Measurements from ENCODE around the gene ATP6V0A1.
"Not testable (repeated sequence)": the region's sequence is repeated elsewhere in the genome, so short reads cannot be mapped to it uniquely, and the experiment has no call there.

Gene ATP6V0A1
- total RNA-seq: 7.5 to 20.8 (median 16.4) reads per million in 3 experiments

DNA sequence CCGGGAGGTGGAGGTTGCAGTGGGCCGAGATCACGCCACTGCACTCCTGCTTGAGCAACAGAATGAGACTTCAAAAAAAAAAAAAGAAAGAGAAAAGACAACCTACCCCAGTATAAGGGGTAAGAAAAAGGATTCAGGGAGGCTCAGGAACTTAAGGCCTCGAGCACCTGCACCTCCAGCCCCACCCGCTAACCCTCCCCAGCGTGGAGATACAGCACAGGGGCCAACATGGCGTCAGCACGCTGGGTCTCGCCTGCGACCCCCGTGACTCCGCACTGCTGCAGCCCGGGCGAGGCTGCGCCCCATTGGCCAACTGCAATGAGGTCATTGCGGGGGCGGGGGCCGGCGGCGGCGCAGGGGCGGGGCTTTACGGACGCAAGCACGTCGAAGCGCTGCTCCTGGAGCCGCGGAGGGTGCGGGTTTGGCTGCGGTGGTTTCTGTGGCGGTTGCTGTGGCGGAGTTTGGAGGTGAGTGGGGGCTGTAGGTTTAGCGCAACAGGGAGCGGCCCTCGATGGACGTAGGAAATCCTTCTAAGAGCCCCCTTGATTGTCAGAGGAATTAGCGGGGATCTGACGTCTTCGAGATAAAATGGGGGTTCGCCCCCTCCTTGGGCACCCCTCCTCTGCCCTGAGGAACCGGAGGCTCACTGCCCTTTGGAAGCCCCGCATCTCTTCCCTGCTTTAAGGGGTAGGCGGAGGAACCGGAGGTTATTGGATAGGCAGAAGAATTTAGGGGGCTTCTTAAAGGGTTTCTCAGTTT lies at the start of gene ATP6V0A1:
Gene ATP6V0A1, plus strand, starts transcription at position 382 of the 759 bp plus-strand sequence. CDS start 2,017 bp downstream, outside the sequence.
- peak; percentile 78 for DNase-seq

- DNase-seq: no peak
Observed at GRCh38 chr17:42409523-42410318, 49.0 kb upstream of the ATP6V0A1 start.

- no peak for DNase-seq
Observed at GRCh38 chr17:42410319-42410685, 48.4 kb upstream of the ATP6V0A1 start.

- no peak for DNase-seq
Observed at GRCh38 chr17:42411361-42411760, 47.3 kb upstream of the ATP6V0A1 start.

DNA sequence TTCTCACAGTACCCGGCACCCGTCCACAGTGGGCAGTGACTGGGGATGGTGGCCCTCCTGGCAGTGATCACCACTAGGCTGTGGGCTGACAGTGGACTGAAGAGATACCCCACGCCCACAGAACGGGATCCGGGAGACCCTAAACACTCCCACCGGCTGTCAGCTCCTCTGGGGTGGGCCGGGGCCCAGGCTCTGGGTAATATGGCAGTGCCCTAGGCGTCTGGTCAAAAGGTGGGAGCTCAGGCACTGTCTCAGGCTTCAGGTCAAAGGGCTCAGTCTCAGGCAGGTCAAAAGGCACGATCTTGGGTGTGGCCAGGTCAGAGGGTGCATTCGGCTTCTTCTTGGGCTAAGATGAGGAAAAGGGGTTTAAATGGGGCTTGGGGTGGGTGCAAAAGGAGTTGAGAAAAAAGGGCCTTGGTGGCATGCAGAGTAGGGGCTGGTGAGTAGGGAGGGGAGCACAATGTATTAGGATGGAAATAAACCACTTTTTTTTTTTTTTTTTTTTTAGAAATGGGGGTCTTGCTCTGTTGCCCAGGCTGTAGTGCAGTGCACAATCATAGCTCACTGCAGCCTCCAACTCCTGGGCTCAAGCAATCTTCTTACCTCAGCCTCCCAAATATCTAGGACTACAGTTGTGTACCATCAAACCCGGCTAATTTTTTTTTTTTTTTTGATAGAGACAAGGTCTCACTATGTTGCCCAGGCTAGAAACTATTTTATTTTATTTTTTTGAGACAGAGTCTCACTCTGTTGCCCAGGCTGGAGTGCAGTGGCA lies 46.6 kb upstream of the ATP6V0A1 start:
- no peak for DNase-seq

- DNase-seq: no peak
Observed at GRCh38 chr17:42413464-42414040, 45.1 kb upstream of the ATP6V0A1 start.

- DNase-seq: peak; percentile 40
Observed at GRCh38 chr17:42414704-42415409, 43.8 kb upstream of the ATP6V0A1 start.

- DNase-seq: not testable (repeated sequence)
Observed at GRCh38 chr17:42417981-42418380, 40.7 kb upstream of the ATP6V0A1 start.

GRCh38 chr17:42421136-42421506 lies 37.6 kb upstream of the ATP6V0A1 start:
- no peak for DNase-seq

- DNase-seq: no peak
Observed at GRCh38 chr17:42421507-42422338, 37.0 kb upstream of the ATP6V0A1 start.

- DNase-seq: no peak
Observed at GRCh38 chr17:42422412-42422957, 36.2 kb upstream of the ATP6V0A1 start.

- no peak for DNase-seq
Observed at GRCh38 chr17:42422958-42423712, 35.5 kb upstream of the ATP6V0A1 start, which contains the start of gene CAVIN1. Gene CAVIN1, minus strand, starts transcription at chr17:42423256. Its CDS starts 159 bp downstream, at chr17:42423097.

DNA sequence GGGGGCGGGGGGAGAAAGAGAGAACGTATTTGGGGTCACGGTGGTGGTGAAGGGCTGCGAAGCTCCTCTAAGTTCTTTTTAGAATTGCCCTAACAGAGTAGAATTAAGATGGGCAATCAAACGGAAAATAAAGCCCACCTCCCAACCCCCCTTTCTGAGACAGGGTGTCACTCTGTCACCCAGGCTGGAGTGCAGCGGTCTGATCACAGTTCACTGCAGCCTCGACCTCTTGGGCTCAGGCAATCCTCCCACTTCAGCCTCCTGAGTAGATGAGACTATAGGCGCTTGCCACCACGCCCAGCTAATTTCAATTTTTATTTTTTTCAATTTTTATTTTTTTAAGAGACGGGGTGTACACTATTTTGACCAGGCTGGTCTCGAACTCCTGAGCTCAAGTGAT lies 34.9 kb upstream of the ATP6V0A1 start:
- DNase-seq: no peak

DNA sequence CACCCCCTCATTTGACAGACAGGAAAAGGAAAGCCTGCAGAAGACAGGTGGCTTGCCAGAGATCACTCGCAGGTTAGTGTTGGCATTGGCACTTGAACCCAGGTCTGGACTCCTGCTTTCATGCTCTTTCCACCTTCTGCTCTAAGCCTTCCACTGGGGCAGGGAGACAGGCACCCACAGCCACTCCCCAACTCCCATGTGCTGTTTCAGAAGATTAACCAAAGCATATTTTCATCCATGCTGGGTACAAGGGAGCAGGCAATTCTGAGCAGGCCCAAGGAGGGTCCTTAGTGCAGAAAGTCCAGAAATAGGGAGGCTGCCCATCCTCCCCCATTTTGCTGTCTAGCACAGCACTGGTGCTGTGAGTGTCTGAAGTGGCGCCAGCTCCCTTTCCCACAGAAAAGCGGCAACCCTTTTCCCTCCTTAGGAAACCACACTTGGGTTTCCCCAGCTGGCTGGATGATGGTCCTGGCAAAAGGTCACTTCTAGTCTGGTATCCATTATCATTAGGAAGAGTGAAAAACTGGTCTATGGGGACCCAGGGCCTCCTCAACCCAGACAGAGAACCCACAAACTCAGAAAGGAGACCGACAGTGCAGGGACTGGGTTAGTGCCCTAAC lies 33.6 kb upstream of the ATP6V0A1 start:
- no peak for DNase-seq

GRCh38 chr17:42428141-42428944 lies 30.3 kb upstream of the ATP6V0A1 start:
- DNase-seq: peak; percentile 40

GRCh38 chr17:42429726-42430447 lies 28.8 kb upstream of the ATP6V0A1 start:
- no peak for DNase-seq

- DNase-seq: no peak
Observed at GRCh38 chr17:42431758-42432161, 26.9 kb upstream of the ATP6V0A1 start.

GRCh38 chr17:42436391-42436790 lies 22.3 kb upstream of the ATP6V0A1 start:
- DNase-seq: no peak

Measured in central memory CD4-positive, alpha-beta T cell (primary cell).